ENCODE results near the gene TRIM6. TPM values are rescaled to one million over a fixed set of nuclear protein-coding genes. Genes with fewer than 3 reads are reported as not detected.

Gene TRIM6, protein sequence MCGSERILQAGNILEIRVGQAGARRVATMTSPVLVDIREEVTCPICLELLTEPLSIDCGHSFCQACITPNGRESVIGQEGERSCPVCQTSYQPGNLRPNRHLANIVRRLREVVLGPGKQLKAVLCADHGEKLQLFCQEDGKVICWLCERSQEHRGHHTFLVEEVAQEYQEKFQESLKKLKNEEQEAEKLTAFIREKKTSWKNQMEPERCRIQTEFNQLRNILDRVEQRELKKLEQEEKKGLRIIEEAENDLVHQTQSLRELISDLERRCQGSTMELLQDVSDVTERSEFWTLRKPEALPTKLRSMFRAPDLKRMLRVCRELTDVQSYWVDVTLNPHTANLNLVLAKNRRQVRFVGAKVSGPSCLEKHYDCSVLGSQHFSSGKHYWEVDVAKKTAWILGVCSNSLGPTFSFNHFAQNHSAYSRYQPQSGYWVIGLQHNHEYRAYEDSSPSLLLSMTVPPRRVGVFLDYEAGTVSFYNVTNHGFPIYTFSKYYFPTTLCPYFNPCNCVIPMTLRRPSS
- 4.0 and 9.2 TPM in 2 replicates for total RNA-seq

DNA sequence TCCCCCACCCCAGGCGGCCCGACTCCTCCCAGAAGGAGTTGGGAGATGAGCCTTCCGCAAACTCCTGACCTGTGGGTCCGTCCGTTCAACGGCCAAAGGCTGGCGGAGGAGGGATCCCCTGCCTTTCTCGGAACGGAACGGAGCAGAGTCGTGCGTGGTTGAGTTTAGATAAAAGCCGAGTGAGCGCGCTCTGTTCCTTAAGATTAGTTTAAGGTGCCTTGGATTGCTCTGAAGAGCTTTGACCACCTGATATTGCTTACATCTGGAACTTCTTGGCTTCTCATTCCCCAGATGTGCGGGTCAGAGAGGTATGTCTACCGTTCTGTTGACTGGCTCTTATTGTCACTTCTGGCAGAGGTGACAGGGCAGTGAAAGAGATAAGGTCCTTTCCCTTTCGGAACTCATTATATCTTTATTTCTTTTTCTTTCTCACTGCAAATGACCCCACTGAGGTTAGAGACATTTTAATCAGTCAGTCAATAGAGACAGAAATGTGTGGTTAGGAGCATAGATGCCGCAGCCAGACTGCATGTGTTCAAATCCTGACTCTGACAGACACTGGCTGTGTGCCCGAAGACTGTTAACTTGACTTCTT, at the start of gene TRIM6:
TSS of gene TRIM6 (plus strand) at position 31 of the 595 bp plus-strand sequence. CDS start at position 292, 261 bp downstream.

DNA sequence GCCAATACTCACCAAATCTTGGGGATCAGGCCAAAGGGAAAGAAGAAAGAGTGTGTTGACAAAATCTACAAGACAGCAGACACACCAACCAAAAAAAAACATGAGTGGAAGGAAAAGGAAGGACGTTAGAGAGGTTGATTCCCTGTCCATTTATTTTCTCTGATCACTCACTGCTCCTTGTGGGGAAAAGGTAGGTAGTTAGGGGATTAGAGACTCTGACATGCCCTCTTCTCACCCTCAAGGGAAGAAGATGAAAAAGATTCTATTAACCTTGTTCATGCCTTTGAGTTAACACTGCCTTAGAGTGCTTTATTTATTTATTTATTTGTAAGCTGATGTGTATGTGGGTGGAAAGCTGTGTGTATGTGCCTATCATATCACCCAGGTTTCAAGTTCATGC, 48.0 kb upstream of the TRIM6 start, which contains the start of gene OR52H1:
TSS of gene OR52H1 (minus strand) at position 101 of the 400 bp plus-strand sequence. CDS start 3,035 bp downstream, outside the sequence.

GRCh38 chr11:5580577-5580976, 15.9 kb upstream of the TRIM6 start, which contains the start of gene OR52B6:
OR52B6 (plus strand) TSS chr11:5580877; CDS start chr11:5580877, 0 bp downstream.

GRCh38 chr11:5624489-5625279, 28.2 kb downstream of the TRIM6 start, which contains the start of gene TRIM34:
TRIM34 (plus strand) TSS chr11:5625001; CDS start chr11:5632332, 7,331 bp downstream.

Other genes with a start within 250 kb of the TRIM6 start
- gene OR51B6, start 245.1 kb upstream of the TRIM6 start, total RNA-seq, result not detected in 2 replicates
- gene OR51M1, start 212.8 kb upstream of the TRIM6 start, total RNA-seq, result not detected in 2 replicates
- not detected in 2 replicates for gene OR51Q1, start 174.5 kb upstream of the TRIM6 start, total RNA-seq
- gene OR51I1, start 155.1 kb upstream of the TRIM6 start, total RNA-seq, result not detected in 2 replicates
- gene OR51I2, start 147.3 kb upstream of the TRIM6 start, total RNA-seq, result not detected in 2 replicates
- not detected in 2 replicates for gene OR52D1, start 108.0 kb upstream of the TRIM6 start, total RNA-seq
- gene UBQLN3, start 86.7 kb upstream of the TRIM6 start, total RNA-seq, result not detected in 2 replicates
- not detected in 2 replicates for gene UBQLNL, start 79.9 kb upstream of the TRIM6 start, total RNA-seq
- gene OR52H1, start 48.1 kb upstream of the TRIM6 start, total RNA-seq, result not detected in 2 replicates
- gene OR52B6, start 15.8 kb upstream of the TRIM6 start, total RNA-seq, result not detected in 2 replicates
- gene TRIM34, start 28.4 kb downstream of the TRIM6 start, total RNA-seq, result 4.6 and 10.2 TPM in 2 replicates
- gene TRIM5, start 88.4 kb downstream of the TRIM6 start, total RNA-seq, result 18.2 and 24.1 TPM in 2 replicates
- gene TRIM22, start 93.2 kb downstream of the TRIM6 start, total RNA-seq, result 15.5 and 48.8 TPM in 2 replicates
- not detected in 2 replicates for gene OR56B1, start 139.8 kb downstream of the TRIM6 start, total RNA-seq
- gene OR52N4, start 157.6 kb downstream of the TRIM6 start, total RNA-seq, result not detected in 2 replicates
- gene OR52N5, start 186.7 kb downstream of the TRIM6 start, total RNA-seq, result not detected in 2 replicates
- gene OR52N1, start 194.6 kb downstream of the TRIM6 start, total RNA-seq, result not detected in 2 replicates
- gene OR52N2, start 212.3 kb downstream of the TRIM6 start, total RNA-seq, result not detected in 2 replicates
- gene OR52E6, start 245.3 kb downstream of the TRIM6 start, total RNA-seq, result not detected in 2 replicates

Data from pericardium fibroblast (primary cell).